HK-2 (cell line): ENCODE measurements around the gene CTNNA3.
"Not testable (repeated sequence)": the region's sequence is repeated elsewhere in the genome, so short reads cannot be mapped to it uniquely, and the experiment has no call there.

Experiments
- DNase-seq: peaks from one replicate; pipeline ENCODE4 v3.0.0-alpha.2; 2018; ENCODE audit not compliant: unreplicated experiment

Gene CTNNA3

DNA sequence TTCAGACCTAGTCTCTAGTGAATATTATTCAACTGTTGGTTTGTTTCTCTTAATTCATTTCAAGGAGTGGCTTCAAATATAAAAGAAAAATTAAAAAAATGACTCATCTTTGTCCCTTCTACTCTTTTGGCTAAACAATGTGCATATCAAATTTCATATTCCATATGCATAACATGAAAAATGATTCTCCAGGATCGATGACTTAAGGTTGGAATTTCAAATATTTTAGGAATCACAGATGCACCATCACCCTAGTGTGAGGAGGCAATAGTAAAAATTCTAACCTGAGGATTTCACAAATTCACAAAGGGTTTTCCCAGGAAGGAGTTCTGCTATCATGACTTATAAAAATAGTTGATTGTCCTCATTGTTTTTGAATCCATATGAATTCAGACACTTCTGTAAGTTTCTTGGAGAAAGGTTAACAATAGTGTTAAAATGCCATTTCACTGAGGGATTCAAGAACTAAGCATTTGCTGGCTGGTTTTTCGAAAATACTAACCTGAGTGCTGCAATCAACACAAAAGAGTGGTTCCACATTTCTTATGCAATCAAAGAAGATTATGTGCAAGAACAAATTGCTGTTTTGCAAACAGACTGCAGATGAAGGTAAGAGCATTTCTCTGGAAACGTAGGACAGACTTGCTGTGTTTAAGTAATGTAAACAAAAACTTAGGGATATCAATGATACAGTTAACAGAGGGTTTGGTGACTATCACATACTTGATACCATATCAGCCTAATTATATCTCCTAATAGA lies 1317.7 kb downstream of the CTNNA3 start:
- no peak for DNase-seq

DNA sequence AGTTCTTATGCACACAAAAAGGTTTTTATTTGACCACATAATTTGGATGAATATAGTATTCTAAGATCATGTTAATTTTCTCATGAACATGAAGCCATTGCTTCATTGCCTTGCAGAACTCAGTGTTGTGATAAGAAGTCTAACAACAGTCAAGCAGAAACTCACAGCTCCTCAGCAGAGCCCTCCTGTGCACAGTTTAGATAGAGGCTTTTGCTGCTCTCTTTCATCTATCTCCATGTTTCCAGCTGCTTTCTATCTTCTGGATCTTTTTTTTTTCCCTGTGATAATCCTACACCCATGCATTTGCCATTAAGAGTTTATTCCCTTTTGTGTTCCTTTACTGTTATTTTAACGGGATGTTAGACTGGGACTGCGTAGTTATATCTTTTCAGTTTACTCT lies 1327.8 kb downstream of the CTNNA3 start:
- DNase-seq: no peak

DNA sequence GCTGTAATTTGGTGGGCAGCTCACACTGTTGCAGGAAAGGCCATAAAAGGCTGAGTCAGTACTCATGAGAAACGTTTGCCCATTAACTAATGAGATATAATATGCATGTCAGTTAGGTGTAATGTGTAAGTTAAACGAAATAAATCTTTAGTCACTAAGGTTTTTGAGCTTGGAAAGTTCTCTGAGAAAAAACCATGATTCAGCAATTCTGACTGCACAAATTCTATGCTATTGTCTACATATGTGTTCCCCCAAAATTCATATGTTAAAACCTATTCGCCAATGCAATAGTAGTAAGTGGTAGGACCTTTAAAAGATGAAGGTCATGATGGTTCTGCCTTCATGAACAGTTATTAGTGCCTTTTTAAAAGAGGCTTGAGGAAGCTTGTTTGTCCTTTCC lies 1329.8 kb downstream of the CTNNA3 start:
- no peak for DNase-seq

DNA sequence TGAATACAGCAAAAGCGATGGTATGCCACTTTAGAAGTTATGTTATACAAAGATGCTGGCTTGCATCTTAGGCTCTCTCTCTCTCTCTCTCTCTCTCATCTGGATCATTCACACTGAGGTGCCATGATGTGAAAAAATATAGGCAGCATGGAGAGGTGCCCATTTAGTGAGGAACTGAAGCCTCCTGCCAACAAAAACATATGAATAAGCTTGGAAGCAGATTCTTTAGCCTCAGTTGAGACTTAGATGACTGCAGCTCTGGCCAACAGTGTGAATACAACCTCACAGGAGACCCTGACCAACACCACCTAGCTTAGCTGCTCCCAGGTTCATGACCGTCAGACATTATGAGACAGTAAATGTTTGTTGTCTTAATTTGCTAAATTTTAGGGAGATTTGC lies 1330.3 kb downstream of the CTNNA3 start:
- DNase-seq: no peak

DNA sequence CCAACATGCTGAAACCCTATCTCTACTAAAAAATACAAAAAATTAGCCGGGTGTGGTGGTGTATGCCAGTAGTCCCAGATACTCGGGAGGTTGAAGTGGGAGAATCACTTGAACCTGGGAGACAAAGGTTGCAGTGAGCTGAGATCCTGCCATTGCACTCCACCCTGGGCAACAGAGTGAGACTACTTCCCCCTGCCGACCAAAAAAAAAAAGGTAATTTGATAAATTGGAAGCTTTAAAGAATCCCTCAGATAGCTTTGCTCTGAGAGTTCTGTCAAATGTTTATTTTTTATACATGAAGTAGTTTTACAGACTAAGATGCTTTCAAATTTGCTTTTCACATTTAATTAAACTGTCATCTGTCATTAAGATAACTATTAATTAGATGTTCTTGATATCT lies 1333.5 kb downstream of the CTNNA3 start:
- no peak for DNase-seq

DNA sequence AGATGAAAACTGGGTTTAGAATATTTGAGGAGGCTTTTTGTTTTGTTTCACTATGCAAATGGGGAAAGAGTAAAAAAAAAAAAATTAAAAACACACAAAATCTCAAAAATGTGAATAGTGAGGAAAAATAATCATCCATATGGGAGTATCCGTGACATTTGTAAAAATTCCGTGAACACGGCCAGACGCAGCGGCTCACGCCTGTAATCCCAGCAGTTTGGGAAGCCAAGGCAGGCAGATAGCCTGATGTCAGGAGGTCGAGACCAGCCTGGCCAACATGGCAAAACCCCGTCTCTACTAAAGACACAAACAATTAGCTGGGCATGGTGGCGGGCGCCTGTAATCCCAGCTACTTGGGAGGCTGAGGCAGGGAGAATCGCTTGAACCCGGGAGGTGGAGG lies 1342.2 kb downstream of the CTNNA3 start:
- not testable (repeated sequence) for DNase-seq

DNA sequence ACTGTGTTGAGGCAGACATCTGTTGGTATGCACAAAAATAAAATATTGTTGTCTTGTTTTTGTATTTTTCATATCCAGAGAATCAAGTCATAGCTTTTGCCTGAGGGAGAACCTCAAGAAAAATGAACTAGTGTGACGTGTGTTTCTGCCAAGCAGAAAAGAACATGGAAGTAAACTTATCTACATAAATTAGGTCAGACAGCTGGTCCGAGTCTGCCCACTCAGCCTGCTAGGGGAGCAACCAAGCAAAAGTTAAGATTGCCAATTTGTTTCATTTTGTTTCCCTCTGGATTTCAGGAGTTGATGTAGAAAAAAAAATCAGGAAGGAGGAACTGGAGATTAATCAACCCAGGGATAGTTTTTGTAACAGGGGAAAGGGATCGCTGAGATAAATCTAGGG lies 1342.6 kb downstream of the CTNNA3 start:
- DNase-seq: no peak

DNA sequence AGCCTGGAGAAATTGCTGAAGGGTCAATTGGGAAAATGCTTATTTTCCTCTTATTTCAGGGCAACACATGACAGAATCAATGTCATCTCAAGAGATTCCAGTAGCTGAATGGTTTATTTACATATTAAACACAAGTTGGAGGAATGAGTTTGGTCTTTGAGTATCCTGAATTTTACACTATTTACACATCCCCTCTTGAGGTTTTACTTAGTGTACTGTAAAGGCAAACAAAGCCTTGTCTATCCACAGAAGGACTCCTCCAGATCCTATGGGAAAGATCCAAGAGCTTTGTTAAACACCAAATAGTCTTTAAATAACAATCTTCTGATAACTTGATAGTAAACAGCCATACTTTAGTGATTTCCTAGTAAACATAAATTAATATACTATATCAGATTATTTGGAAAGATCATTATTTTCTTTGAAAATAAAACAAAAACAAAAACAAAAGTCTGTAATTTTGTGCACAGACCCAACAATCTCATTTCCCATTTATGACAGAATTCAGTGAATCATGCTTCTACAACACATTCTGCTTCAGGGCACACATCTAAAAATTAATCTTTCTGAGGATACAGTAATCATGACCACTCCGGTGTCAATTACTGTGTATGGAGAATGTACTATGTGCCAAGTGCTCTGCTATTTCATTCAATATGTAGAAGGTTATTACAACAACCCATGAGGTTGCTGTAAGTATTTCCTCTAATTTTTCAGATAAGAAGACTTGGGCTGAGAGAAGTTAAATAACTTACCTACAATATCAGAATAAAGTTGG lies 1345.2 kb downstream of the CTNNA3 start:
- no peak for DNase-seq

DNA sequence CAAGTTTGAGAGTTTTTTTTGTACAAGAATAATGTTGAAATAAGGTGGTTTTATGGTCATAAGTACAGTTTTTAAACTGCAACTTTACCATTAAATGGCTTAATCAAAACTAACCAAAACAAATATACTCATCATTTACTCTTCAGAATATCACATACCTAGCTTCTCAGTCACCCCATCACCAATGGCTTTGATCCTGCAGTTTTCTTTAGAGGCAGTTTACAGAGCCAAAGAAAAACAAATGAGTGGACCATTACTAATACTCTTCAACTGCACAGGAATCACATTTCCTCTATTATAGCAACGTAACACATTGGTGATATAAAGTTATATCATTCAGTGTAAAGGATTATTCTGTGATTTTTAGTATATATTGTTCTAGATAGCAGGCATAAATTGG lies 1346.3 kb downstream of the CTNNA3 start:
- no peak for DNase-seq

DNA sequence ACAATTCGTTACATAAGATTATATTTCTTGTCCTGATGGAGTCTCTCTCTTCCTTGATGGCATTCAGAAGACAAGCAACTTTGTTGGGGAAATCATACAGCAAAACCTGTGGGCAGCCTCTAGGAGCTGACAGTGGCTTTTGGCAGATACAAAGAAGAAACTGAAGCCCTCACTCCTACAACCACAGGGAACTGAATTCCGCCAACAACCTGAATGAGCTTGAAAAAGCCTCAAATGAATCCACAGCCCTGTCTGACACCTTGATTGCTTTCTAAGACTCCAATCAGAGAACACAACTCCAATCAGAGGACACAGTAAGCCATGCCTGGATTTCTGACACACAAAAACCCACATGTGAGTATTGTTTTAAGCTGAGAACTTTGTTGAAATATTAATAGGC lies 1346.9 kb downstream of the CTNNA3 start:
- DNase-seq: no peak

DNA sequence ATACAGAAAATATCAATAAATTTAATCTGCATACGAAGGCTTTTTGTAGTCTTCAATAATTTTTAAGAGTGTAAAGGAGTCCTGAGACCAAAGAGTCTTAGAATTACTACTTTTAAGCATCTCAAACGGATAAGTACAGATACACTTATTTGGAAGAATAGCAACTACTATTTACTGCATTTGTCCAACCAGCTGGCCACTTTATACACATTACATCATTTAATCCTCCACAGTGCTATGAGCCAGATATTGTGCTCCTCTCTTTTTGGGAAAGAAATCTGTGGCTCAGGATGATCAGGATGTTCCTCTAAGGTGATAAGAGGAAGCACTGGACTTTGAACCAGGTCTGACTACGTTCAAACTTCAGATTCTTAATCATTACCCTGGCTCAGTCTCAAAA lies 1358.8 kb downstream of the CTNNA3 start:
- DNase-seq: no peak

DNA sequence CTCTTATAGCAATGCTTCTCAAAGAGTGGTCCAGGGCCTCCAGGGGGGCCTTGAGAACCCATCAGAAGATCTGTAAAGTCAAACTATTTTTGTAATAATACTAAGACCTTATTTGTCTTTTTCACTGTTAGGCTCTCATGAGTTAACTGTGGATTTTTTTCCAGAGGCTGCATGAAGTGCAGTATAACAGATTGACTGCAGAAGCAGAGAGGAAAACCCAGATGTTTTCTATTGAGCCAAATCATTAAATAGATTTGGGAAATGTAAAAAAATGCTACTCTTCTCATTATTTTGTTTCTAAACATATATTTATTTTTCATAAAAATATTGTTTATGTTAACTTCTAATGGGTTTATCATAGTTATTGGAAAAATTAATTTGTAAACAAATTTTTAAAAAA lies 1359.2 kb downstream of the CTNNA3 start:
- no peak for DNase-seq

DNA sequence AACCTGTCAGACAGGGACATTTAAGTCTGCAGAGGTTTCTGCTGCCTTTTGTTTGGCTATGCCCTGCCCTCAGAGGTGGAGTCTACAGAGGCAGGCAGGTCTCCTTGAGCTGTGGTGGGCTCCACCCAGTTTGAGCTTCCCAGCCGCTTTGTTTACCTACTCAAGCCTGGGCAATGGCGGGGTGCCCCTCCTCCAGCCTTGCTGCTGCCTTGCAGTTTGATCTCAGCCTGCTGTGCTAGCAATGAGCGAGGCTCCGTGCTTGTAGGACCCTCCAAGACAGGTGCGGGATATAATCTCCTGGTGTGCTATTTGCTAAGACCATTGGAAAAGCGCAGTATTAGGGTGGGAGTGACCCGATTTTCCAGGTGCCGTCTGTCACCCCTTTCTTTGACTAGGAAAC lies 1360.2 kb downstream of the CTNNA3 start:
- not testable (repeated sequence) for DNase-seq

DNA sequence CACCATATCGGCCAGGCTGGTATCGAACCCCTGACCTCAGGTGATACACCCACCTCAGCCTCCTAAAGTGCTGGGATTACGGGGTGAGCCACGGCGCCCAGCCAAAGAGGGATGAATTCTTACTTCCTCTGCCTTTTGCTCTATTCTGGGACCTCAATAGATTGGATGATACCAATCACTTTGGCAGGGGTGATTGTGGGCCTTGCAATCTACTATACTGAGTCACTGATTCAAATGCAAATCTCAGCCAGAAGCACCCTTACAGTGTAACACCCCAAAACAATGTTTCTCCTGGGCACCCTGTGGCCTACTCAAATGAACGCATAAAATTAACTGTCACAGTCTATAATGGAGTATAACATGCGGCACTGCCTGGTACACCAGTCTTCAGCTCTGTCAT lies 1366.8 kb downstream of the CTNNA3 start:
- no peak for DNase-seq

DNA sequence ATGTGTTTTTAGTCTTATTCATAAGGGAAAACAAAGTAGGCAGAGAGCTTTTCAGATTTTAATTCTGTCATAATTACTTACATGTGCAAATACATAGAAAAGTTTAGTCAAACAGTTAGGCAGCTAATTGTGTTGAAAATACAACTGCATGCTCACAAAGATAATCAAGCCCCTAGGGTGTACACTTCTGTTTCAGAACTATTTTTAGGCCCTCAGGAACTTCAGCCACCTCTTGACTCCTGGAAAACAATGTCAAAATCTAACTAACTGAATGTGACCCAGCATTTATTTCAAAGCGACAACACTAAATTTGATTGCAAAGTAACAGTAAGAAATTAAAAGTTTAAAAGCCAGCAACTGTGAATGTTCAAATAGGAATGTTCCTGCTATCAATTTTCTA lies 1369.1 kb downstream of the CTNNA3 start:
- DNase-seq: no peak

DNA sequence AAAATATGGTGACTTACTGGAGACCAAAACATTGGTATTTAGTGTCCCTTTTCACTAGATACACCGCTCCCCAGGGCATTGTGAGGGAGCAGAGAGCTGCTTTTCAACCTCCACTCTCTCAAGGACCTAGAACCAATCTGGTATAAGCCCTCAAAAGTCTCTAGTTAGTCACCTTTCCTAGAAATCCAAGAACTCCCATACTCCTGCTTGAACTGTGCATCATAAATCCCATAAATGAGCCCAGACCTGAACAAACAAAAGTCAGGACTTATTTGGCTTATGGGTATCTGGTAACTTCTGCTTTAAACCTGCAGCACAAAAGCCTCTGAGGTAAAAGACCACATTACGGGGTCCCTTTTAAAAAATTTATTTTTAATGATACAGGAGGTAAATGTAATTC lies 1373.2 kb downstream of the CTNNA3 start:
- no peak for DNase-seq

DNA sequence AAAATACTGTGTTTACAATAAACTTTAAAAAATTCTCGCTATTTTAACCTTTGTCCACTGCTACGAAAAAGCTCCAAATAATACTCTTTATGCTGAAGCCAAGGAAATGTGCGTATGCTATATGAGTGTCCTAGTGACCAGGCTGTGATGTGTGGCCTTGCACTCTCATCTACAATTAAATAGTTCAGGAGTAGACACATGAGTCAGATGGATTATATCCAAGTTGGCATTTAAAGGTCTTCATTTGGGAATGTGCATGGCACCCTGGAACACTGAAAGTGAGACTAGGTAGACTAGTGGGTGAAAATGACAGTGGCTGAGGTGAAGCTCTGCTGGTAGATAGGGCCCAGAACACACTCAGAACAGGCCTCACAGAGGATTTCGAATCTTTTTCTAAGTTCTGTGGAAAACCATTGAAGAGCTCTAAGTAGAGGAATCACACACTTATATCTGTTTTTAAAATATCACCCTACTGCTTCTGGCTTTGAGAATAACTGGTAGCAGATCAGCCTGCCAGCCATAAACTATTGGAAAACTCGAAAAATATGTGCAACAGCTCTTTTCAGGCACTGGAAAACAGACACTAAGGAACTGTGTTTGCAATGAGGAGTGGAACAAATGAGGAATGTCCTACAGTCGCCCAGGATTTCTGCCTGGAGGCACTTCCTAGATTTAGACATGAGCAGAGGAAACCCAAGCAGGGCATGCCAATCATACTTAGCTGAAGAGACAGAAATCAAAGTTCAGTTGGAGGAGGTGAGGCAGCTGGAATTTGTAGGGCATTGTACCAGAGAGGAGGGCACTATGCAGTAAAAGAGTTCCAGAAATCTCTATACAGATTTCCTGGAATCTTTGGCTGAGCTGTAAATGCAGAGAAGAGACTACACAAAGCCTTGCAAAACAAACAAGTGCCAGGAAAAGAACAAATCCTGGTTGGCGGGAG lies 1374.0 kb downstream of the CTNNA3 start:
- no peak for DNase-seq

DNA sequence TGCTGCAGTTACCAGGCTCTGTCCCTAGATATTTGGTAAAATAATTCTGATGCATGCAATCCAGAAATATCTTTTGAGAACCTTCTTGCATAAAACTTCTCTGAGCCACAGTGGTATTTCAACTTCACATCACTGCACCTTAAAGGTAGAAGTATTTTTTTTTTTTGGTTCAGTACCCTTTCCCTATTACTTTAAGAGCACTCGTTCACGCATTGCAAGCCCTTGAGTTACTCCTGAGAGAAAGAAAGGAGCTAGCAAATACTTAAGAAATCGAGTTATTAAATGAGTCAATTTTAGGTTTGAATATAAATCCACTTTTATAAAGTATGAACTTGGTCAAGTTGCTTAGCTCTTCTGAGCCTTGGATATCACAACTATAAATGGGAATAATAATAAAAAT lies 1377.2 kb downstream of the CTNNA3 start:
- no peak for DNase-seq

DNA sequence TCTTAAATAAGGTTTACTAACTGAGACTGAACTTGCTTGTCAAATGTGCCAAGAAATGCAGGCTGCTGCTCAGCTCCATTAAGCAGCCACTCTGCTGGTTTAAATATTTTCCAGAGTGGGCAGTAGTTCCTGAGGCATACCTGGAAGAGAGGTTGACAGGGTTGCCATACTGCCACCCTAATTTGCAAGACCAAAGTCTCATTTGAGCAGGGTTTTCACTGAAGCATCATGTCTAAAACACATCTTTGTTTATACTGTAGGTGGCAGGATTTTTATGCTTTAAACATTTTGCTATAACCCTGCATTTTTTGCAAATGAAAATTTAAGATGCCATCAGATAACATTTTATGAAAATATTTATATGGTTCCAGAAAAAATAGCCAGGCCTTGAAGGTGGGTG lies 1388.2 kb downstream of the CTNNA3 start:
- no peak for DNase-seq

DNA sequence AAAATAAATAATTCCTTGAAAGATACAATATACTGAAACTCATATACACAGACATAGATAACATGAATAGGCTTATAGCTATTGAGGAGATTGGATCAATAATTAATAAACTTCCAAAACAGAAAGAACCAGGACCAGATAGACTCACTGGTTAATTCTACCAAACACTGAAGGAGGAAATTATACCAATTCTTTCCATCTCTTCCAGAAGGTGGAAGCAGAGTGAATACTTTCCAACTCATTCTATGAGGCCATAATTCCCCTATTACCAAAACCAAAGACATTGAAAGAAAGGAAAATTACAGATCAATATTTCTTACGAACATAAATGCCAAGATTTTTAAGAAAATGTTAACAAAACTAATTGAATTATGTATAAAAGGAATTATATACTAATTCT lies 1394.9 kb downstream of the CTNNA3 start:
- no peak for DNase-seq

DNA sequence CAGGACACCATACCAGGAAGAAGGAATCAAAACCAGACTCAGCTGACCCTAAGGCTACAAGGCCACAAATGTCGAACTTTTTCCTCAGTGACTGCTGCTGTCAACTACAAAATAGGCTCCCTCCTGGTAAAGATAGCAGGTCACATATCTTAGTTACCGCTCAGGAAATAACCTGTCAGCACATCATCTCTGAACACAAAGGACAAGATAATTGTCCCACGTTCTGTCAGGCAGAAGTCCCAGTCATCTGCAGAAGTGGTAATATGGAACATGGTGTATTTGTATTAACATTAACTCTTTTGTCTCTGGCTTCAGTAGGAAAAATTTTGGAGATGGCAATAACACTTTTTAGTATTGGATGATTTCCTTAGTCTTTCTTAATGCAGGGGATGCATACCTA lies 1400.4 kb downstream of the CTNNA3 start:
- DNase-seq: no peak

DNA sequence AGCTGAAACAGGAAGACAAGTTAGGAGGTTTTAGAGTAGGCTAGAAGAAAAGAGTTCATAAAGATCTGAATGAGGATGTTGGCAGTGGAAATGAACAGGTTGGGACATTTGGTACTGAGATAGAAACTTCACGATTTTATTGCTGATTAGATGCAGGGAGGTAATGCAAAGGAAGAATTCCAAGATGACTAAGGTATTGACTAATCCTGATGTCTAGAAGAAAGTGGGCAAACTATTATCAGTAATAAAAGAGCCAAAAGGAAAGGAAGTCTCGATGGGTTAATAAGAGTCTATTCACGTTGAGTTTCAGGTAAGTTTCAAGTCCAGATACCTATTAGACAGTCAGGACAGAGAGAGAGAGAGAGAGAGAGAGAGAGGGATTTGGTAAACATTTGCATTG lies 1401.5 kb downstream of the CTNNA3 start:
- no peak for DNase-seq
